DND-41 (cell line): ENCODE data around the gene GOLGA1.

Experiments
- ATAC-seq: fragments of 200-7000 bp; cut with Tn5 transposase; 3 replicates; pipeline ENCODE4 v1.9.1; 2021; ENCODE audit warnings: low read depth; ENCODE audit not compliant: insufficient read depth
- DNase-seq: peaks from one replicate; pipeline ENCODE4 v3.0.0-alpha.2; 2020
- H2AFZ ChIP-seq: 2 replicates; pipeline ENCODE4 v1.6.0; 2012; ENCODE audit warnings: low read depth, low read length
- H3K27ac ChIP-seq: 2 replicates; pipeline ENCODE4 v1.5.1; 2012; ENCODE audit warnings: low read length, inconsistent platforms
- H3K27me3 ChIP-seq: fragments of 200-600 bp; sonication (generic); 2 replicates; pipeline ENCODE4 v1.6.0; 2012; ENCODE audit warnings: low read length, mild to moderate bottlenecking, inconsistent platforms; ENCODE audit not compliant: insufficient read depth, poor library complexity
- H3K36me3 ChIP-seq: 2 replicates; pipeline ENCODE4 v1.5.1; 2012; ENCODE audit warnings: low read length, inconsistent platforms; ENCODE audit not compliant: insufficient read depth
- H3K4me1 ChIP-seq: 2 replicates; pipeline ENCODE4 v1.5.1; 2012; ENCODE audit warnings: mild to moderate bottlenecking, low read length; ENCODE audit not compliant: insufficient read depth
- H3K4me2 ChIP-seq: 2 replicates; pipeline ENCODE4 v1.6.0; 2012; ENCODE audit warnings: mild to moderate bottlenecking, moderate library complexity, low read length, inconsistent platforms; ENCODE audit not compliant: insufficient read depth
- H3K4me3 ChIP-seq, 2 experiments: fragments of 200-600 bp in 1 of 2; shearing (Covaris generic) in 1 of 2; 2 replicates each; pipeline ENCODE4 v1.5.1; 2012 to 2016; ENCODE audit warnings: inconsistent platforms in 2 of 2, low read length in 2 of 2, mild to moderate bottlenecking in 2 of 2, low read depth in 1 of 2, moderate library complexity in 1 of 2
- H3K79me2 ChIP-seq: 2 replicates; pipeline ENCODE4 v1.6.0; 2012; ENCODE audit warnings: low read length, inconsistent platforms; ENCODE audit not compliant: insufficient read depth
- H3K9ac ChIP-seq: 2 replicates; pipeline ENCODE4 v1.6.0; 2012; ENCODE audit warnings: low read depth, mild to moderate bottlenecking, inconsistent platforms, low read length, moderate library complexity
- H3K9me3 ChIP-seq: 2 replicates; pipeline ENCODE4 v1.5.1; 2012; ENCODE audit warnings: low read length, moderate library complexity, mild to moderate bottlenecking, inconsistent platforms; ENCODE audit not compliant: insufficient read depth, severe bottlenecking
- H4K20me1 ChIP-seq: 2 replicates; pipeline ENCODE4 v1.6.0; 2012; ENCODE audit warnings: low read length; ENCODE audit not compliant: insufficient read depth
- CTCF ChIP-seq: IDR thresholded peaks from 2 replicates; pipeline ENCODE4 v1.5.1; 2012; ENCODE audit warnings: borderline replicate concordance, low read length, moderate library complexity, mild to moderate bottlenecking; ENCODE audit not compliant: poor library complexity, severe bottlenecking; ENCODE audit errors: extremely low read depth
- EZH2 ChIP-seq: IDR thresholded peaks from 3 replicates; pipeline ENCODE4 v1.6.1; 2012; ENCODE audit warnings: borderline replicate concordance, low read depth, mild to moderate bottlenecking, moderate library complexity, low read length, inconsistent platforms; ENCODE audit not compliant: severe bottlenecking

The GOLGA1 gene

DNA sequence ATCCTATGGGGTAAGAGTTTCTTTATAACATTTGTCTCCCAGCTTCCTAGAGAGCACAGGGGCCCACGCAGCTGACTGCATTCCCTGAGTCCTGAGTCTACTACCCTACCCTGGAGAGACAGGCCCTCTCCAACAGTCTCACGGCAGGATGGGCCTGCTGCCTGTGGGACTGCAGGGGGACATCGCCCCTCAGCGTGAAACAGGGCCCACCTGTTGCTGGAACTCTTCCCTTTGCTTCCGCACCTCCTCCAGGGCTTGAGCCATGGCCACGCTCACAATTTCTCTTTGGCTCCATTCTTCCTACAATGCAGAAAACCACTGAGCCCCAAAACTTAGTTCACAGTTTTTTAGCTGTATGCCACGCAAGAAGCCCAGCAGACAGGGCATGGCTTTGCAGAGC, 50.7 kb downstream of the GOLGA1 start:
- no peak for TF ChIP-seq EZH2
- no peak for TF ChIP-seq CTCF
- H3K36me3 ChIP-seq, result peaks cover 76% of the 10 kb centered on the region
- DNase-seq, result no peak

DNA sequence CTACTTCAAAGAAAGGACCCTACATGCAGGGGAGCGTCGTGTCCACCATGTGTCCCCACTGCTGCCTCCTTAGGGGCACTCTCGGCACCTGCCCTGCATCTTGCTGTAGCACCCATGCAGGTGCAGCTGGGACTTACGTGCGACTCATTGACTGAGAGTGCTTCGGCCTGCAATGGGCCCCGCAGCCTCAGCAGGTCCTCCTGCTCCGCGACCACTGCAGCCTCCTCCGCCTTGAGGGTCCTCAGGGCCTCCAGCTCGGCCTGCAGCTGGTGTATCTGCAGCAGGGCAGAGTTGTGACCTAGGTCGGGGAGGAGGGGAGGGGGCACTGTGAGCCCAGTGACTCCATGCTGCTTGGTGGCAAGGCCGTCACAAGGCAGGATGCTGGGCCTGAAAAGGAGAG, 51.9 kb downstream of the GOLGA1 start:
- ATAC-seq (no peak), DNase-seq (no peak)
- no peaks in the 10 kb centered on the region for H3K79me2 ChIP-seq
- no peaks in the 10 kb centered on the region for H3K4me1 ChIP-seq
- H4K20me1 ChIP-seq, result no peaks in the 10 kb centered on the region
- H3K9ac ChIP-seq, result no peak overlapping the region
- no peak overlapping the region for H3K27ac ChIP-seq
- H3K4me2 ChIP-seq, result no peak overlapping the region
- H3K4me3 ChIP-seq, result no peak overlapping the region
- TF ChIP-seq EZH2 (no peak), CTCF (no peak)
- H3K27me3 ChIP-seq, result no peaks in the 10 kb centered on the region
- H3K36me3 ChIP-seq, result peaks cover 69% of the 10 kb centered on the region
- no peak overlapping the region for H2AFZ ChIP-seq
- H3K9me3 ChIP-seq, result no peaks in the 10 kb centered on the region

More for the DNA sequence above, 50.7 kb downstream of the GOLGA1 start:
- no peak for ATAC-seq
- H3K27ac ChIP-seq, result no peak overlapping the region
- H3K4me1 ChIP-seq, result no peaks in the 10 kb centered on the region
- H3K4me2 ChIP-seq, result no peak overlapping the region
- no peak overlapping the region for H2AFZ ChIP-seq
- no peaks in the 10 kb centered on the region for H3K27me3 ChIP-seq
- H3K9ac ChIP-seq, result no peak overlapping the region
- H3K79me2 ChIP-seq, result no peaks in the 10 kb centered on the region
- no peaks in the 10 kb centered on the region for H3K9me3 ChIP-seq
- no peak overlapping the region for H3K4me3 ChIP-seq
- no peaks in the 10 kb centered on the region for H4K20me1 ChIP-seq

- Histone ChIP-seq H3K9me3 (no peaks in the 10 kb centered on the region), H3K27me3 (no peaks in the 10 kb centered on the region), H3K36me3 (peaks cover 60% of the 10 kb centered on the region), H3K9ac (no peak overlapping the region), H3K4me2 (no peak overlapping the region), H3K4me1 (no peaks in the 10 kb centered on the region), H3K27ac (no peak overlapping the region), H3K79me2 (no peaks in the 10 kb centered on the region), H2AFZ (no peak overlapping the region), H4K20me1 (no peaks in the 10 kb centered on the region), H3K4me3 (no peak overlapping the region)
- TF ChIP-seq CTCF (no peak), EZH2 (no peak)
- DNase-seq, result no peak
- no peak for ATAC-seq
These were observed 53.1 kb downstream of the GOLGA1 start for GRCh38 chr9:124887832-124888231.

DNA sequence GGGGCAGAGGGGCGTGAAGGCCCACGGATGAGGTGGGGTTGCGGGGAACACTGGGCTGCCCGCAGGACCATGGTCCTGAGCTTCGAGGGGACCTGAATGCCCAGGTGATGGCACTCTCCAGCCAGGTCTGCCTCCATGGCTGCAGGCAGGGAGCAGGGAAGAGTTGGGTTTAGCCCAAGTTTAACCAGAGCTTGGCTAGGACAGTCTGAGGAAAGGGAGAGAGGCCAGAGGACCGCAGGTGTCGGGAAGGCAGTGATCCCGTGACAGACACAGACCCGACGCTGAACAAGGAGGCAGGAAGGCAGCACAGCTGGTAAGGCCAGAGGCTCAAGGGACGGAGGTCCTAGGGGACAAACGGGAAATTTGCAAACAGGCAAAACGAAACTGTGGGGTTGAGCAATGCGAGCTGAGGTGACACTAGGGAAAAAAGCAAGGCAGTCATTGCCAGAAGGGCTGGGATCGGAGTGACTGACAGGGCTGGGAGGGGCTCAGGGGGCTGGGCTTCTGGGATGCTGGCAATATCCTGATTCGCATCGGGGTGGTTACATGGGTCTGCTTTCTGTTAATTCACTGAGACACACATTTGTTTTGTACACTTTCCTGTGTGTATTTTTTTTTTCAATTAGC, 53.9 kb downstream of the GOLGA1 start:
- Histone ChIP-seq H3K36me3 (peaks cover 67% of the 10 kb centered on the region), H3K9me3 (no peaks in the 10 kb centered on the region), H4K20me1 (no peaks in the 10 kb centered on the region), H3K4me1 (no peaks in the 10 kb centered on the region), H2AFZ (no peak overlapping the region), H3K4me2 (no peak overlapping the region), H3K9ac (no peak overlapping the region), H3K27me3 (no peaks in the 10 kb centered on the region), H3K79me2 (no peaks in the 10 kb centered on the region), H3K4me3 (no peak overlapping the region), H3K27ac (no peak overlapping the region)
- TF ChIP-seq EZH2 (no peak), CTCF (no peak)
- ATAC-seq, result no peak
- no peak for DNase-seq
